ENCODE measurements around the gene ARL14EPL.
"Not testable (repeated sequence)": the region's sequence is repeated elsewhere in the genome, so short reads cannot be mapped to it uniquely, and the experiment has no call there.

The ARL14EPL gene

GRCh38 chr5:116076496-116076895 is 44.2 kb downstream of the ARL14EPL start:
- peaks cover 0 to 3% (median 0%) of the 10 kb centered on the region in 5 donors for H3K4me1 ChIP-seq (ENCODE audit: control insufficient read depth in 5 of 5, insufficient read depth in 5 of 5, low read length in 5 of 5)
- no peak overlapping the region for H3K9ac ChIP-seq (ENCODE audit: low read length in 5 of 5)
- no peak overlapping the region for H3K27ac ChIP-seq (ENCODE audit: low read depth, low read length)
- peaks cover 0 to 6% (median 0%) of the 10 kb centered on the region in 5 donors for H3K27me3 ChIP-seq (ENCODE audit: control insufficient read depth in 5 of 5, insufficient read depth in 4 of 5, low read length in 5 of 5)
- no peaks in the 10 kb centered on the region for H3K9me3 ChIP-seq (ENCODE audit: control insufficient read depth in 5 of 5, low read length in 5 of 5)
- no peaks in the 10 kb centered on the region for H3K36me3 ChIP-seq (ENCODE audit: control insufficient read depth in 5 of 5, insufficient read depth in 5 of 5, low read length in 5 of 5)
- H3K4me3 ChIP-seq (ENCODE audit: low read depth in 1 of 5, low read length in 5 of 5), result no peak overlapping the region

DNA sequence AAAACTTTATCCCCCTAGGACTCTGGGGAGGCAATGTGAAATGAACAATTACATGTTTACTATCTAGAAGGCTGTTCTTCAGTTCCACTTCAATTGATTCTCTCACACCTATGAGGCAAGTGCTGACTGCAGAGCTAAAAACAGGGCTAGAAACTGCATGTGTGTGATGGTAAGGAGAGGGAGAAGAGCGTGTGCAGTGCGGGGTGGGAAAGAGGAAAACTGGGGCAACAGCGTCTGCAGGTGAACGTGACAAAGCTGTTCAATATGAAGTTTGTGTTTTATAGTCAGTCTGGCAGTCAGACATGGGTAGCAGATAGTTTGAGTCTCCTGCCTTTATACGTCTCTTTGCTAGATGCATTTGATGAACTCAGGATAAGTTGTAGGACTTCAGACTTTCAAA is 45.9 kb downstream of the ARL14EPL start:
- H3K36me3 ChIP-seq (ENCODE audit: control insufficient read depth in 5 of 5, insufficient read depth in 5 of 5, low read length in 5 of 5), result no peaks in the 10 kb centered on the region
- no peak overlapping the region for H3K4me3 ChIP-seq (ENCODE audit: low read depth in 1 of 5, low read length in 5 of 5)
- H3K27ac ChIP-seq (ENCODE audit: low read depth, low read length), result no peak overlapping the region
- H3K9ac ChIP-seq (ENCODE audit: low read length in 5 of 5), result no peak overlapping the region
- peaks cover 0 to 6% (median 0%) of the 10 kb centered on the region in 5 donors for H3K27me3 ChIP-seq (ENCODE audit: control insufficient read depth in 5 of 5, insufficient read depth in 4 of 5, low read length in 5 of 5)
- peaks cover 0 to 3% (median 0%) of the 10 kb centered on the region in 5 donors for H3K4me1 ChIP-seq (ENCODE audit: control insufficient read depth in 5 of 5, insufficient read depth in 5 of 5, low read length in 5 of 5)
- H3K9me3 ChIP-seq (ENCODE audit: control insufficient read depth in 5 of 5, low read length in 5 of 5), result no peaks in the 10 kb centered on the region

DNA sequence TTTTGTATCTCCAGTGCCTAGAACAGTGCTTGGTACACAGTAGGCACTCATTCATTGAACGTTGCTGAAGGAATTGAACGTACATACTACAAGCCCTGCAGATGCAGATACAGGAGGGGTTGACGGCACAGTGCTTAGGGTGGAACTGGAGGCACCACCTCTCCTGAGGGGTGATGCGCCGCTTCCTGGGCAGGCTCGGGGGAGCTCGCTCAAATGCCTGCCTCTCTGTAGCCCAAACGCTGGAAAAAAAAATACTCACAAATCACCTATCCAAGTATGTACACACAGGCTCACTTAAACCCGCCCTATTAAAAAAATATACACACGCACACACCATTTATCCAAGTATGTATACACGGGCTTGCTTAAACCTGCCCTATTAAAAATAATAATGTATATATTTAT is 52.0 kb downstream of the ARL14EPL start:
- H3K9ac ChIP-seq (ENCODE audit: low read length in 5 of 5), result peak overlapping the region in 4 of 5 donors; percentile 83 to 96 (median 90)
- peak overlapping the region; percentile 61 to 98 (median 94) for H3K4me3 ChIP-seq (ENCODE audit: low read depth in 1 of 5, low read length in 5 of 5)
- H3K36me3 ChIP-seq (ENCODE audit: control insufficient read depth in 5 of 5, insufficient read depth in 5 of 5, low read length in 5 of 5), result peaks cover 0 to 9% (median 4%) of the 10 kb centered on the region in 5 donors
- no peak overlapping the region for H3K27ac ChIP-seq (ENCODE audit: low read depth, low read length)
- H3K9me3 ChIP-seq (ENCODE audit: control insufficient read depth in 5 of 5, low read length in 5 of 5), result no peaks in the 10 kb centered on the region
- H3K27me3 ChIP-seq (ENCODE audit: control insufficient read depth in 5 of 5, insufficient read depth in 4 of 5, low read length in 5 of 5), result no peaks in the 10 kb centered on the region
- H3K4me1 ChIP-seq (ENCODE audit: control insufficient read depth in 5 of 5, insufficient read depth in 5 of 5, low read length in 5 of 5), result peaks cover 4 to 19% (median 17%) of the 10 kb centered on the region in 5 donors

GRCh38 chr5:116084871-116085715 is 52.8 kb downstream of the ARL14EPL start, which contains the start of gene COMMD10:
Gene COMMD10 (plus strand): TSS chr5:116085025.
- H3K4me1 ChIP-seq (ENCODE audit: control insufficient read depth in 5 of 5, insufficient read depth in 5 of 5, low read length in 5 of 5), result peaks cover 4 to 19% (median 17%) of the 10 kb centered on the region in 5 donors
- peaks cover 0 to 14% (median 5%) of the 10 kb centered on the region in 5 donors for H3K36me3 ChIP-seq (ENCODE audit: control insufficient read depth in 5 of 5, insufficient read depth in 5 of 5, low read length in 5 of 5)
- H3K27ac ChIP-seq (ENCODE audit: low read depth, low read length), result peak within 1 kb of the TSS; percentile 46
- no peaks in the 10 kb centered on the region for H3K9me3 ChIP-seq (ENCODE audit: control insufficient read depth in 5 of 5, low read length in 5 of 5)
- no peaks in the 10 kb centered on the region for H3K27me3 ChIP-seq (ENCODE audit: control insufficient read depth in 5 of 5, insufficient read depth in 4 of 5, low read length in 5 of 5)
- H3K4me3 ChIP-seq (ENCODE audit: low read depth in 1 of 5, low read length in 5 of 5), result peak within 1 kb of the TSS; percentile 92 to 98 (median 94)
- H3K9ac ChIP-seq (ENCODE audit: low read length in 5 of 5), result peak within 1 kb of the TSS; percentile 83 to 96 (median 89)

- not testable (repeated sequence) for H3K27ac ChIP-seq (ENCODE audit: low read depth, low read length); H3K27me3 ChIP-seq (ENCODE audit: control insufficient read depth in 5 of 5, insufficient read depth in 4 of 5, low read length in 5 of 5); H3K9me3 ChIP-seq (ENCODE audit: control insufficient read depth in 5 of 5, low read length in 5 of 5); H3K9ac ChIP-seq (ENCODE audit: low read length in 5 of 5)
- peak overlapping the region in 4 of 5 donors; percentile 92 to 98 (median 94) for H3K4me3 ChIP-seq (ENCODE audit: low read depth in 1 of 5, low read length in 5 of 5)
- peaks cover 0 to 16% (median 6%) of the 10 kb centered on the region in 5 donors for H3K36me3 ChIP-seq (ENCODE audit: control insufficient read depth in 5 of 5, insufficient read depth in 5 of 5, low read length in 5 of 5)
- peaks cover 4 to 19% (median 17%) of the 10 kb centered on the region in 5 donors for H3K4me1 ChIP-seq (ENCODE audit: control insufficient read depth in 5 of 5, insufficient read depth in 5 of 5, low read length in 5 of 5)
Measured at GRCh38 chr5:116086309-116086708, 54.0 kb downstream of the ARL14EPL start.

GRCh38 chr5:116088062-116088461 is 55.8 kb downstream of the ARL14EPL start:
- Histone ChIP-seq H3K9ac (ENCODE audit: low read length in 5 of 5) (no peak overlapping the region), H3K4me3 (ENCODE audit: low read depth in 1 of 5, low read length in 5 of 5) (no peak overlapping the region), H3K27ac (ENCODE audit: low read depth, low read length) (no peak overlapping the region)

GRCh38 chr5:116090302-116090701 is 58.0 kb downstream of the ARL14EPL start:
- Histone ChIP-seq H3K27ac (ENCODE audit: low read depth, low read length) (no peak overlapping the region), H3K36me3 (ENCODE audit: control insufficient read depth in 5 of 5, insufficient read depth in 5 of 5, low read length in 5 of 5) (peaks cover 30 to 45% (median 40%) of the 10 kb centered on the region in 5 donors), H3K4me3 (ENCODE audit: low read depth in 1 of 5, low read length in 5 of 5) (no peak overlapping the region), H3K4me1 (ENCODE audit: control insufficient read depth in 5 of 5, insufficient read depth in 5 of 5, low read length in 5 of 5) (peaks cover 0 to 11% (median 8%) of the 10 kb centered on the region in 5 donors), H3K9me3 (ENCODE audit: control insufficient read depth in 5 of 5, low read length in 5 of 5) (no peaks in the 10 kb centered on the region), H3K9ac (ENCODE audit: low read length in 5 of 5) (no peak overlapping the region), H3K27me3 (ENCODE audit: control insufficient read depth in 5 of 5, insufficient read depth in 4 of 5, low read length in 5 of 5) (no peaks in the 10 kb centered on the region)

More at GRCh38 chr5:116088062-116088461, 55.8 kb downstream of the ARL14EPL start:
- Histone ChIP-seq H3K9me3 (ENCODE audit: control insufficient read depth in 5 of 5, low read length in 5 of 5) (no peaks in the 10 kb centered on the region), H3K4me1 (ENCODE audit: control insufficient read depth in 5 of 5, insufficient read depth in 5 of 5, low read length in 5 of 5) (peaks cover 4 to 20% (median 17%) of the 10 kb centered on the region in 5 donors), H3K27me3 (ENCODE audit: control insufficient read depth in 5 of 5, insufficient read depth in 4 of 5, low read length in 5 of 5) (no peaks in the 10 kb centered on the region), H3K36me3 (ENCODE audit: control insufficient read depth in 5 of 5, insufficient read depth in 5 of 5, low read length in 5 of 5) (peaks cover 9 to 23% (median 18%) of the 10 kb centered on the region in 5 donors)

GRCh38 chr5:116091416-116091815 is 59.1 kb downstream of the ARL14EPL start:
- no peak overlapping the region for H3K27ac ChIP-seq (ENCODE audit: low read depth, low read length)
- no peak overlapping the region for H3K9ac ChIP-seq (ENCODE audit: low read length in 5 of 5)
- no peak overlapping the region for H3K4me3 ChIP-seq (ENCODE audit: low read depth in 1 of 5, low read length in 5 of 5)
- peaks cover 30 to 49% (median 47%) of the 10 kb centered on the region in 5 donors for H3K36me3 ChIP-seq (ENCODE audit: control insufficient read depth in 5 of 5, insufficient read depth in 5 of 5, low read length in 5 of 5)
- H3K9me3 ChIP-seq (ENCODE audit: control insufficient read depth in 5 of 5, low read length in 5 of 5), result no peaks in the 10 kb centered on the region
- no peaks in the 10 kb centered on the region for H3K27me3 ChIP-seq (ENCODE audit: control insufficient read depth in 5 of 5, insufficient read depth in 4 of 5, low read length in 5 of 5)
- peaks cover 0 to 3% (median 0%) of the 10 kb centered on the region in 5 donors for H3K4me1 ChIP-seq (ENCODE audit: control insufficient read depth in 5 of 5, insufficient read depth in 5 of 5, low read length in 5 of 5)

DNA sequence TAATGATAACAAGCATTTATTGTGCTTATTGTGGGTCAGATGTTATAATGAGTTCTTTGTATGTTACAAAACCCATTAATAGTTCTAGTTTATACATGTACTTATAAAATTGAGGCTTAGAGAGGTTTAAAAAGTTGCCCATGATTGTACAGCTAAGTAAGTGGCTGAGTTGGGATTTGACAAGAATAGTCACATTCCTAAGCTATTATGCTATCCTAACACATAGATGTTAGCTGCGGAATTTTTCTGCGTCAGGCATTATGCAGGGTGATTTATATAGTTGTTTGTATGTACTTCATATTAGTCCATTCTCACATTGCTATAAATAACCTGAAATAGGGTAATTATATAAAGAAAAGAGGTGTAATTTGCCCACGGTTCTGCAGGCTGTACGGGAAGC is 65.0 kb downstream of the ARL14EPL start:
- H3K9ac ChIP-seq (ENCODE audit: low read length in 5 of 5), result no peak overlapping the region
- H3K27me3 ChIP-seq (ENCODE audit: control insufficient read depth in 5 of 5, insufficient read depth in 4 of 5, low read length in 5 of 5), result no peaks in the 10 kb centered on the region
- H3K4me1 ChIP-seq (ENCODE audit: control insufficient read depth in 5 of 5, insufficient read depth in 5 of 5, low read length in 5 of 5), result no peaks in the 10 kb centered on the region
- peaks cover 36 to 65% (median 41%) of the 10 kb centered on the region in 5 donors for H3K36me3 ChIP-seq (ENCODE audit: control insufficient read depth in 5 of 5, insufficient read depth in 5 of 5, low read length in 5 of 5)
- H3K9me3 ChIP-seq (ENCODE audit: control insufficient read depth in 5 of 5, low read length in 5 of 5), result no peaks in the 10 kb centered on the region
- H3K27ac ChIP-seq (ENCODE audit: low read depth, low read length), result no peak overlapping the region
- no peak overlapping the region for H3K4me3 ChIP-seq (ENCODE audit: low read depth in 1 of 5, low read length in 5 of 5)

- Histone ChIP-seq H3K36me3 (ENCODE audit: control insufficient read depth in 5 of 5, insufficient read depth in 5 of 5, low read length in 5 of 5) (peaks cover 22 to 52% (median 24%) of the 10 kb centered on the region in 5 donors), H3K4me3 (ENCODE audit: low read depth in 1 of 5, low read length in 5 of 5) (no peak overlapping the region), H3K4me1 (ENCODE audit: control insufficient read depth in 5 of 5, insufficient read depth in 5 of 5, low read length in 5 of 5) (no peaks in the 10 kb centered on the region), H3K27me3 (ENCODE audit: control insufficient read depth in 5 of 5, insufficient read depth in 4 of 5, low read length in 5 of 5) (no peaks in the 10 kb centered on the region), H3K9ac (ENCODE audit: low read length in 5 of 5) (no peak overlapping the region), H3K9me3 (ENCODE audit: control insufficient read depth in 5 of 5, low read length in 5 of 5) (no peaks in the 10 kb centered on the region), H3K27ac (ENCODE audit: low read depth, low read length) (no peak overlapping the region)
Measured at GRCh38 chr5:116098998-116099397, 66.7 kb downstream of the ARL14EPL start.
